ENCODE results near the gene N4BP2L2.

The N4BP2L2 gene

GRCh38 chr13:32468502-32469142 lies 70.0 kb downstream of the N4BP2L2 start:
- no peak for DNase-seq (ENCODE audit: low read depth in 2 of 2)

GRCh38 chr13:32456591-32456990 lies 82.0 kb downstream of the N4BP2L2 start:
- no peak for DNase-seq (ENCODE audit: low read depth in 2 of 2)

- DNase-seq (ENCODE audit: low read depth in 2 of 2) = no peak
Measured at GRCh38 chr13:32455594-32455903, 83.0 kb downstream of the N4BP2L2 start.

- no peak for DNase-seq (ENCODE audit: low read depth in 2 of 2)
Measured at GRCh38 chr13:32454886-32455593, 83.6 kb downstream of the N4BP2L2 start.

GRCh38 chr13:32453981-32454380 lies 84.6 kb downstream of the N4BP2L2 start:
- DNase-seq (ENCODE audit: low read depth in 2 of 2) = no peak

GRCh38 chr13:32448972-32449371 lies 89.6 kb downstream of the N4BP2L2 start:
- no peak for DNase-seq (ENCODE audit: low read depth in 2 of 2)

GRCh38 chr13:32447894-32448623 lies 90.5 kb downstream of the N4BP2L2 start:
- no peak for DNase-seq (ENCODE audit: low read depth in 2 of 2)

- DNase-seq (ENCODE audit: low read depth in 2 of 2) = no peak
Measured at GRCh38 chr13:32446773-32447465, 91.7 kb downstream of the N4BP2L2 start.

GRCh38 chr13:32446220-32446619 lies 92.4 kb downstream of the N4BP2L2 start:
- no peak for DNase-seq (ENCODE audit: low read depth in 2 of 2)

GRCh38 chr13:32445461-32445860 lies 93.1 kb downstream of the N4BP2L2 start:
- DNase-seq (ENCODE audit: low read depth in 2 of 2) = no peak

GRCh38 chr13:32443111-32443510 lies 95.5 kb downstream of the N4BP2L2 start:
- peak in 1 of 2 donors; percentile 9 for DNase-seq (ENCODE audit: low read depth in 2 of 2)

GRCh38 chr13:32438871-32439270 lies 99.7 kb downstream of the N4BP2L2 start:
- DNase-seq (ENCODE audit: low read depth in 2 of 2) = no peak

GRCh38 chr13:32432856-32433255 lies 105.7 kb downstream of the N4BP2L2 start:
- DNase-seq (ENCODE audit: low read depth in 2 of 2) = no peak

- DNase-seq (ENCODE audit: low read depth in 2 of 2) = no peak
Measured at GRCh38 chr13:32431361-32431760, 107.2 kb downstream of the N4BP2L2 start.

- DNase-seq (ENCODE audit: low read depth in 2 of 2) = no peak
Measured at GRCh38 chr13:32430018-32430747, 108.4 kb downstream of the N4BP2L2 start.

- DNase-seq (ENCODE audit: low read depth in 2 of 2) = no peak
Measured at GRCh38 chr13:32429433-32429909, 109.1 kb downstream of the N4BP2L2 start.

GRCh38 chr13:32428581-32429432 lies 109.8 kb downstream of the N4BP2L2 start:
- no peak for DNase-seq (ENCODE audit: low read depth in 2 of 2)

GRCh38 chr13:32427852-32428580 lies 110.6 kb downstream of the N4BP2L2 start, which contains the start of gene N4BP2L1:
TSS of gene N4BP2L1 (minus strand) at chr13:32428130. CDS start at chr13:32428082, 48 bp downstream.
- DNase-seq (ENCODE audit: low read depth in 2 of 2) = peak; percentile 66 to 69

- DNase-seq (ENCODE audit: low read depth in 2 of 2) = no peak
Measured at GRCh38 chr13:32426990-32427851, 111.4 kb downstream of the N4BP2L2 start.
